Right ventricle myocardium inferior (tissue), 1 donor: ENCODE data around the gene ELF5. TPM values are rescaled to one million over a fixed set of nuclear protein-coding genes. Genes with fewer than 3 reads are reported as not detected.

Experiments used
- ATAC-seq: fragments of 200-7000 bp; cut with Tn5 transposase; one replicate; pipeline ENCODE4 v1.9.1; 2020; ENCODE audit warnings: mild to moderate bottlenecking, moderate library complexity
- DNase-seq: peaks from one replicate; pipeline ENCODE4 v3.0.0; 2021; ENCODE audit errors: missing footprints
- intact Hi-C: fragments of 100-400 bp; cut with DNase I; formaldehyde crosslinking; loops from one replicate; pipeline ENCODE4 v1.11.0; 2022
- total RNA-seq: library from RNA; stranded (reverse); fragmentation: NEBNext Ultra II Directional; extraction: Animal tissue kit (Norgen Biotek cat#: 25700); gene quantifications from one replicate; pipeline ENCODE4 v1.2.1, GENCODE V29; 2021
- donor health status: DM: no; HTN: yes; CAD: no; lungs with severe emphysema.

Gene ELF5
- total RNA-seq, 1 donor from 2014 or later, result not detected

DNA sequence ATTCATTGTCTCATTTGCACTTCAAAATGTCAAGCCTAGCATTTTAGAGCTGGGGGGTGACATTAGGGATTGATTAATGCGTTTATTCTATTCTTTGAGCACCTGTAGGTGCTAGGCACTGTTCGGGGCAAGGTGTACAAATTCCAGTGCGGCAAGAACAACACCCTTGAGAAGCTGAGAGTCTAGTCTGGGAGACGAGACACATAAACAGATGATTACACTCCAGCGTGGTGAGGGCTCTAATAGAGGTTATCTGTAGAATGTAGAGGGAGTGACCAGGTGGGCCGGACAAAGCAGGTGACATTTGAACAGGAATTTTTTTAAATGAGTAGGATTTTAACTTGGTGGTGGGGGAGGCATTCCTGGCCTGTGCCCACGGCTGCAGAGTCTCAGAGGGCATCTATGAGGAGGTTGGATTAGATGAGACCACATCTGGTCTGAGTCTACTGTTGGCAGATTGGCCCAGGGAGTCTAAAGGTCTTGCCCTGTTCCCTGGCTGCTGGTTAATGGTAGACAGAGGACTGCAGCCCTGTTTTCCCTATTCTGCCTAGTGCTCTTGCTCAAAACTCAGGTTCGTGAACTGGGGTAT, 73.9 kb downstream of the ELF5 start:
- ATAC-seq (no peak), DNase-seq (no peak)
- intact Hi-C loops, result no loop called here

DNA sequence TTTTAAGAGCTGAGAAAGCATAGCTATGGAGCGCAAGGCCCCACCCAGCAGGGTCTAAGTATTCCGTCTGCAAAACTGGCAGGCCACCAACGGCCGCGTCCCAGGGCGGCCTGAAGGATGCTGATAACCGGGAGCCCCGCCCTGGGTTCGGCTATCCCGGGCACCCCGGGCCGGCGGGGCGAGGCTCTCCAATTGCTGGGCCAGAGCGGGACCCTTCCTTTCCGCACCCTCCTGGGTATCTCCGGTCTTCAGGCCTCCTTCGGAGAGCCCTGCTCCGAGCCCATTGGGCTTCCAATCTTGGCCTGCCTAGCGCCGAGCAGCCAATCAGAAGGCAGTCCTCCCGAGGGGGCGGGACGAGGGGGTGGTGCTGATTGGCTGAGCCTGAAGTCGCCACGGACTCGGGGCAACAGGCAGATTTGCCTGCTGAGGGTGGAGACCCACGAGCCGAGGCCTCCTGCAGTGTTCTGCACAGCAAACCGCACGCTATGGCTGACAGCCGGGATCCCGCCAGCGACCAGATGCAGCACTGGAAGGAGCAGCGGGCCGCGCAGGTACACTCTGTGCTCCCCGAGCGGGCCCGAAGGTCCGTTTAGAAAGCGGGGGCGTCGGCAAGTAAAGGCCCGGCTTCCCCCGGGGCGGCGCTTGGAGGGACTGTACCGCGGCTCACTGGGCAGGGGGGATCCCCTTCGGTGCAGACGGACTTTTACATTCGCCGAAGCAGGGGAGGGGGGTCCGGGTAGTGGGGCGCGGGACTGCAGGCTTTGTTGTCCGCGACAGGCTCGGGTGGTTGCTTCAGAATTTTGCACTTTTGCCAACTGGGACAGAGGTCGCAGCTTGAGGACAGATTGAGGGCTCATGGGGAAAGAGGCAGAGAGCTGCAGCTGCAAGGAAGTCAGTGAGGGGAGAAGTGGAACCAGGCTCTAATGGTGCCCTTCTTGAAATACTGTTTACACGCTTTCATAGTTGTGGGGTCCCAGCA, 74.8 kb downstream of the ELF5 start, which contains the start of gene CAT:
Gene CAT, plus strand, starts transcription at position 406 of the 979 bp plus-strand sequence. Its CDS starts 80 bp downstream, at position 486.
- peak; percentile 99 for ATAC-seq
- intact Hi-C loops, result no loop called here
- peak; percentile 99 for DNase-seq

DNA sequence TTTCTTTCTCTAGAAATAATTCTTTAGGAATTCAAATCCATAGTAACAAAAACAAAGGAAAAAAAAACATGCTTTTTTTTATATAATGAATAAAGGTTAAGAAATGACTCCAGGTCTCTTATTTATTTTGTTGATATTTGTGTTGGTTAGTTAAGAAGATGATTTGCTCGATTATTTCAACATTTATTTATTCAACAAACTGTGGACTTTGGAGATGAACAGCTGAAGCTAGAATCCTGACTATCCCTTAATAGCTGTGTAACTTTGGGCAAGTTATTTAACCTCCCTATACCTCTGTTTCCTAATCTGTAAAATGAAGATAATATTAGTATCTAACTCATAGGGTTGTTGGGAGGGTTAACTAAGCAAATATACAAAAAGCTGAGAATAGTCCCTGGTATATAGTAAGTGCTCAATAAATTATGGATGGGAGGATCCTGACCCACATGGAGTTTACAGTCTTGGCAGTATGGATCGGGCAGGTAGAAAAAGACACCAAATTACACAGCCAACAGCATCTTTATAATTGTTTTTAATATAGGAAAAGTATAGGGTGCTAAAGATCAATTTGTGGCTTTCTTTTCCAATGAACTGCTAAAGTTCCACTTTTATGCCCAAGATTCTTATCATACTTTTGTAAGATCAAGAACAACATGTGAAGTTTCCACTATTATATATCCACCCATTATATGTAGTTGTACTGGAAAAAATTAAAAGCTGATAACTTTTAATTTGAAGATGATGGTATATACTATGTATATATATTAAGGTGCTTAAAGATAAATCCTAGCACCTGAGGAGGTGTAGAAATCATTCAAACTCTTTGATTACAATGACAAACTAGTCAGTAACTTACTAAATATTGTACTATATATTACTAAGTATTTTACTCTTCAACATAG, 76.1 kb downstream of the ELF5 start:
- DNase-seq (no peak), ATAC-seq (no peak)
- intact Hi-C loops, result no loop called here

DNA sequence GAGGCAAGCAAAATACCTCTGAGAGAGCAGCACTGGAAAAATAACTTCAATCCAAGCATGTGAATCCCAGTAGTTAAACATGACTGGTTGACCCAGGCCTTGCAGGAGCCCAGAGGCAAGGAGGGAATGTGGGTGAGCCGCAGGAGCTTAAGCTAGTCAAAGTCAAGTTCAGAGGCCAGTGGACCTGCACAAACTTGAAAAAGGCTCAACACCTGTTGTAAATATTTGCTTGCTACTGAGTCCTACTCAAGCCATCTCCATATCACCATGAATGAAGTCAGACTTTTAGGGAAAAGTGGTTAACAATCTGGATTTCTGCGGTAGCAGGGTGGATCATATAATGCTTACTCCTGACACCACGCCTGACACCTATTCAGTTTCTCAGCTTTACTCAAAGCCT, 79.7 kb downstream of the ELF5 start:
- no peak for ATAC-seq
- DNase-seq, result no peak
- intact Hi-C loops, result no loop called here

- DNase-seq (no peak), ATAC-seq (no peak)
- intact Hi-C loops, result no loop called here
Measured at GRCh38 chr11:34432822-34433221, 80.8 kb downstream of the ELF5 start.

GRCh38 chr11:34431979-34432378, 81.6 kb downstream of the ELF5 start:
- ATAC-seq (no peak), DNase-seq (no peak)
- intact Hi-C loops, result no loop called here

Other genes starting within 250 kb of the ELF5 start
- 14.3 TPM for gene ABTB2, start 155.8 kb downstream of the ELF5 start, total RNA-seq
- 152 TPM for gene CAT, start 74.9 kb downstream of the ELF5 start, total RNA-seq
- gene EHF, start 107.3 kb upstream of the ELF5 start, total RNA-seq, result 2.9 TPM